Ishikawa (cell line): ENCODE results near the gene GSG1L2.

Source experiments
- CEBPB ChIP-seq: IDR thresholded peaks from 2 replicates; pipeline ENCODE4 v1.6.1; 2012
- EGR1 ChIP-seq: IDR thresholded peaks from 2 replicates; pipeline ENCODE4 v1.6.1; 2012
- EP300 ChIP-seq: IDR thresholded peaks from 2 replicates; pipeline ENCODE4 v1.6.1; 2012; ENCODE audit warnings: borderline replicate concordance
- MAX ChIP-seq: IDR thresholded peaks from 2 replicates; pipeline ENCODE4 v1.6.1; 2012
- NFIC ChIP-seq: IDR thresholded peaks from 2 replicates; pipeline ENCODE4 v1.6.1; 2012
- RAD21 ChIP-seq: IDR thresholded peaks from 2 replicates; pipeline ENCODE4 v1.6.1; 2012; ENCODE audit warnings: low read depth
- REST ChIP-seq: IDR thresholded peaks from 2 replicates; pipeline ENCODE4 v1.6.1; 2012; ENCODE audit warnings: low read depth, mild to moderate bottlenecking
- TAF1 ChIP-seq: IDR thresholded peaks from 2 replicates; pipeline ENCODE4 v1.6.1; 2012; ENCODE audit warnings: low read depth, mild to moderate bottlenecking
- TCF12 ChIP-seq: IDR thresholded peaks from 2 replicates; pipeline ENCODE4 v1.6.1; 2012; ENCODE audit warnings: low read depth
- TEAD4 ChIP-seq: IDR thresholded peaks from 2 replicates; pipeline ENCODE4 v1.6.1; 2012
- USF1 ChIP-seq: IDR thresholded peaks from 2 replicates; pipeline ENCODE4 v1.6.1; 2012
- YY1 ChIP-seq: IDR thresholded peaks from 2 replicates; pipeline ENCODE4 v1.6.1; 2012; ENCODE audit warnings: low read depth
- ZBTB7A ChIP-seq: IDR thresholded peaks from 2 replicates; pipeline ENCODE4 v1.6.1; 2012; ENCODE audit warnings: low read depth

GRCh38 chr17:9783050-9783449 lies 38.8 kb downstream of the GSG1L2 start:
- TF ChIP-seq CEBPB (no peak), NFIC (no peak), MAX (no peak), EGR1 (no peak), REST (no peak), ZBTB7A (no peak), USF1 (no peak), YY1 (no peak), TCF12 (no peak), RAD21 (no peak), EP300 (no peak), TAF1 (no peak), TEAD4 (no peak)
